Peyer's patch (tissue), 4 donors: ENCODE measurements around the gene NPIPA1. TPM values are rescaled to one million over a fixed set of nuclear protein-coding genes. Genes with fewer than 3 reads are reported as not detected.
"Not testable (repeated sequence)": the region's sequence is repeated elsewhere in the genome, so short reads cannot be mapped to it uniquely, and the experiment has no call there.

ENCODE experiments used
- DNase-seq, 3 donors: peaks; one replicate each; pipeline ENCODE4 v3.0.0-alpha.2; 2017 to 2019
- H3K27ac ChIP-seq, 4 donors: fragments of 200-600 bp; sonication (generic); one replicate each; pipeline ENCODE4 v1.5.1; 2016 to 2019
- H3K27me3 ChIP-seq, 2 donors: fragments of 200-600 bp; sonication (generic); one replicate each; pipeline ENCODE4 v1.5.1; 2019
- H3K36me3 ChIP-seq, 3 donors: fragments of 200-600 bp; sonication (generic); one replicate each; pipeline ENCODE4 v1.5.1; 2016 to 2019
- H3K4me1 ChIP-seq, 4 donors: fragments of 200-600 bp; sonication (generic); one replicate each; pipeline ENCODE4 v1.5.1; 2016 to 2019
- H3K4me3 ChIP-seq, 4 donors: fragments of 200-600 bp; sonication (generic); 1 replicate in 3 of 4; 2 replicates in 1 of 4; pipeline ENCODE4 v1.5.1; 2016 to 2019; ENCODE audit warnings: mild to moderate bottlenecking in 1 of 4
- H3K9me3 ChIP-seq, 4 donors: fragments of 200-600 bp; sonication (generic); one replicate each; pipeline ENCODE4 v1.5.1; 2016 to 2019; ENCODE audit warnings: mild to moderate bottlenecking in 1 of 4
- CTCF ChIP-seq, 6 experiments: fragments of 450-650 bp in 4 of 6; fragments of 200-600 bp in 2 of 6; sonication (generic) in 1 of 6; IDR thresholded peaks; one replicate each; pipeline ENCODE4 v1.5.1; 2017 to 2019; ENCODE audit warnings: antibody characterized with exemption in 6 of 6, mild to moderate bottlenecking in 3 of 6, moderate library complexity in 1 of 6
- total RNA-seq, 4 donors: library from RNA; depleted of rRNA; stranded (reverse); fragments of >200 nt; gene quantifications; one replicate each; pipeline ENCODE4 v1.1.0, GENCODE V29; 2016

NPIPA1 gene
- total RNA-seq, 4 donors from 2014 or later, result 39.2 to 148 (median 90.3) TPM

DNA sequence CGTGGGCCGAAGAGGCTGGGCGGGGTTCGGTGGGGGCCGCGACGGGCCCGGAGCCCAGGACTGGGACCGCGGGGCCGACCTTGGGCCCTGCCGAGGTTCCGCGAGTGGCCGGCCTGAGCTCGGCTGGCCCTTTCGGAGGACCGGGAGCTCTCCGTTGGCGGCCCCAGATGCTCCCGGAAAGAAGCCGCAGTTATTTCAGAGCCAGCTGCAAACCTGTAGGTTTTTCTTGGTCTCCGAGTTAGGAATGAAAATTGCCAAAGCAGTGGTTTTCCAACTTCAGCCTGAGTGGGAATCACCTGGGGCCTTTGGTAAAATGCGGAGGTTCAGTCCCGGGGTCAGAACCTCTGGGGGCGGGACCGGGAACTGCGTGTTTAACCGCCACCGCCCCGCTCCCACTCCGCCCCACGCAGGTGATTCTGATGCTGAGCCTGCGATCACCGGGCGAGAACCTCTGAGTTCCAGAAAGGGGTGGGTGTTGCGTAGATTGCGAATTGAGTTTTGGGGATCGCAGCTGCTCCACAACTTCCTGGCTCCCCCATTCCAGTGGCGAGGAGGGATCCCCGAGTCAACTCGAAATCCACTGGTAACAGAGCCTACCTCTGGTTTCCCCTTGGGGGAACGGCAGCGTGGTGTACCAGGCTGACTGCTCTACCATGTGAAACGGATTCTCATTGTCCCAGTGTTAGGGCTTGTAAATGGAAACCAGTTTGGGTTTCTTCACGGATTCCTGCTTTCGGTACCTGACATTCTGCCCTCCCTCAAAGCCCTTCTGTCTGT, 38.4 kb downstream of the NPIPA1 start:
- Histone ChIP-seq H3K27ac (peak overlapping the region; percentile 88 to 98 (median 94)), H3K4me3 (peak overlapping the region; percentile 68 to 98 (median 82)), H3K4me1 (peaks cover 0 to 38% (median 4%) of the 10 kb centered on the region in 4 donors)
- peak in 2 of 6 experiments; percentile 38 to 40 for TF ChIP-seq CTCF (IDR thresholded peaks at IDR 0.05)
- H3K9me3 ChIP-seq, H3K36me3 ChIP-seq, H3K27me3 ChIP-seq: not testable (repeated sequence)
- peak; percentile 52 to 88 (median 77) for DNase-seq

- H3K4me3 ChIP-seq, result peak overlapping the region in 2 of 4 donors; percentile 25 to 68
These were observed 39.9 kb downstream of the NPIPA1 start for GRCh38 chr16:14976971-14977736.

GRCh38 chr16:14978281-14978680, 41.0 kb downstream of the NPIPA1 start:
- DNase-seq, H3K36me3 ChIP-seq, H3K9me3 ChIP-seq, H3K4me3 ChIP-seq, H3K27me3 ChIP-seq: not testable (repeated sequence)
- Histone ChIP-seq H3K27ac (peak overlapping the region in 2 of 4 donors; percentile 74), H3K4me1 (peaks cover 0 to 57% (median 6%) of the 10 kb centered on the region in 4 donors)

More at GRCh38 chr16:14976971-14977736, 39.9 kb downstream of the NPIPA1 start:
- not testable (repeated sequence) for H3K27ac ChIP-seq, H3K36me3 ChIP-seq, H3K27me3 ChIP-seq, DNase-seq, H3K9me3 ChIP-seq
- H3K4me1 ChIP-seq, result peaks cover 0 to 54% (median 6%) of the 10 kb centered on the region in 4 donors

DNA sequence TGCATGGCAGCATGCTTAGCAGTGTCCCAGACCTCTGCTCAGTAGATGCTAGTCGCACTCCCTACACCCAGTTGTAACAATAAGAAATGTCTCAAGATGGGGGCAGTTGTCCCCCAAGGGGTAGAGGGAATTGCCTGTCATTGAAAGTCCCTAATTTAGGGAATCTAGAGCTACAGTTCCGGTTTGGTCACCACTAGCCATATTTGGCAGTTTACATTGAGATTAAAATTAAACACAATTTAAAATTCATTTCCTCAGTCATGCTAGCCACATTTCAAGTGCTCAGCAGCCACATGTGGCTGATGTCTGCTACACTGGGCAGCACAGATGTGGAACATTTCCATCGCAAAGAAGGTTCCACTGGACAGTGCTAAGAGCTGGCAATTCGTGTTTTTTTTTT, 41.7 kb downstream of the NPIPA1 start:
- Histone ChIP-seq H3K4me3 (peak overlapping the region in 2 of 4 donors; percentile 6 to 35), H3K27ac (peak overlapping the region in 3 of 4 donors; percentile 18 to 74 (median 74)), H3K4me1 (peaks cover 0 to 57% (median 6%) of the 10 kb centered on the region in 4 donors)
- not testable (repeated sequence) for H3K27me3 ChIP-seq, H3K9me3 ChIP-seq, H3K36me3 ChIP-seq, DNase-seq

DNA sequence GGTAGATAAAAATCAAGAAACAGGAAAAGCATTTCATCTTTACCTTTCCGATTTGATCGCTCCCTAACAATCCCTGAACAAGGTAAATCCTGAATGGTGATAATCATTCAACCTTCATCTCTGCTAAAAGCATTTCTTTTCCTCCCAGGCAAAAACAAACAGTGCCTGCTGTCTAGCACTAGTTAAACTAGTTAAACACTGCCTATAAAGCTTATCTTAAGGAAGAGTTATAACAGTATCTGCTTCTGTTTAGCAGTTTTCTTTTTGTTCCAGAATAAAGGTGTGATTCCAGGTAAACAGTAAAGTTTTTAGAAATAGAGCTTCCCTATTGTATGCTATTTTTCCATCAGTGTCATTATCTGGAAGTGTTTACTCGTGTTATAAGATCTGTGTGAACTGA, 44.0 kb downstream of the NPIPA1 start:
- Histone ChIP-seq H3K4me1 (peaks cover 0 to 52% (median 4%) of the 10 kb centered on the region in 4 donors), H3K27ac (peak overlapping the region in 2 of 4 donors; percentile 69 to 74), H3K36me3 (peaks cover 0 to 13% (median 0%) of the 10 kb centered on the region in 3 donors), H3K4me3 (peak overlapping the region in 2 of 4 donors; percentile 17 to 35)
- H3K9me3 ChIP-seq, H3K27me3 ChIP-seq, DNase-seq: not testable (repeated sequence)

GRCh38 chr16:14982521-14982920, 45.3 kb downstream of the NPIPA1 start:
- Histone ChIP-seq H3K27ac (peak overlapping the region in 2 of 4 donors; percentile 22 to 57), H3K36me3 (peaks cover 0 to 17% (median 0%) of the 10 kb centered on the region in 3 donors), H3K4me1 (peaks cover 0 to 39% (median 2%) of the 10 kb centered on the region in 4 donors)
- not testable (repeated sequence) for H3K4me3 ChIP-seq, H3K27me3 ChIP-seq, H3K9me3 ChIP-seq, DNase-seq

DNA sequence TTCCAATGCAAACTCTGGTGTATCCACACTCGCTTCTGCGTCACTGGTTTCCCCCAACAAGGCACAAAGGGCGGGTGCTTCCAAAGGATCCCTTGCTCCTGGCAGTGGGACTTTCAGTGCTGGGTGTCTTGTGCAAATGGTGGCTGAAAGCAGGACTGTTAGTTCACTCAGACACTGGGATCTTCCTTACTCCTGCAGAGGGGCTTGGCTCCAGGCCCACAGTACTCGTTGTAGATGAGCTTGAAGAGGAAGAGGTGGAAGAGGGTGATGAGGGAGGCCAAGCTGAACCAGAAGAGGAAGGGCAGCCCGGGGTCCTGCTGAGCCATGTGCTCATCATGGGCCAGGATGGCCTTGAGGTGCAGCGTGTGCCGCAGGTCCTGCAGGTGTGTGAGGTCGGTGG, 50.8 kb downstream of the NPIPA1 start:
- H3K4me1 ChIP-seq, result peaks cover 0 to 17% (median 0%) of the 10 kb centered on the region in 4 donors
- H3K27ac ChIP-seq, H3K27me3 ChIP-seq, H3K4me3 ChIP-seq, DNase-seq, H3K9me3 ChIP-seq: not testable (repeated sequence)
- H3K36me3 ChIP-seq, result peaks cover 0 to 33% (median 0%) of the 10 kb centered on the region in 3 donors

GRCh38 chr16:14988661-14989191, 51.5 kb downstream of the NPIPA1 start:
- Histone ChIP-seq H3K36me3 (peaks cover 0 to 33% (median 0%) of the 10 kb centered on the region in 3 donors), H3K4me3 (peak overlapping the region in 1 of 4 donors; percentile 18), H3K4me1 (peaks cover 0 to 17% (median 0%) of the 10 kb centered on the region in 4 donors), H3K27ac (peak overlapping the region in 1 of 4 donors; percentile 38)
- H3K9me3 ChIP-seq, H3K27me3 ChIP-seq: not testable (repeated sequence)
- peak in 1 of 3 donors; percentile 50 for DNase-seq
